ENCODE data around the gene GPC5. TPM values are rescaled to one million over a fixed set of nuclear protein-coding genes. Genes with fewer than 3 reads are reported as not detected.
A peak's percentile ranks its signal among the peaks of the same experiment; 100 is the strongest.

GPC5 gene
- polyA plus RNA-seq, 2 of the 4 experiments (the other 2 are of a cell fraction) = not detected

- Histone ChIP-seq H3K9me3 (no peaks in the 10 kb centered on the region), H3K27ac (no peak overlapping the region), H3K4me2 (peak overlapping the region; percentile 28; the same call in 1 of the 3 replicates), H3K4me1 (no peaks in the 10 kb centered on the region), H3K4me3 (peak overlapping the region; percentile 23; the same call in 1 of the 3 replicates)
- 5% methylated on average over 4 of the region's 4 CpGs for WGBS (ENCODE audit: missing lambda C conversion rate)
- ChIA-PET CTCF (no interaction called here), POLR2A (no interaction called here)
- no peak for TF ChIP-seq HOXB13 (CRISPR knock-in tag; IDR thresholded peaks at IDR 0.05; ENCODE audit: low read depth)
- TF ChIP-seq HOXA7 (CRISPR knock-in tag; IDR thresholded peaks at IDR 0.05) = no peak
- TF ChIP-seq EHF (CRISPR knock-in tag; IDR thresholded peaks at IDR 0.05) = no peak
- TF ChIP-seq TFCP2L1 (CRISPR knock-in tag; IDR thresholded peaks at IDR 0.05) = no peak
- TF ChIP-seq E2F6 (IDR thresholded peaks at IDR 0.05; ENCODE audit: borderline replicate concordance, low read depth) = no peak
- TF ChIP-seq HMGXB4 (CRISPR knock-in tag; IDR thresholded peaks at IDR 0.05; ENCODE audit: borderline replicate concordance) = no peak
- TF ChIP-seq TP53 (CRISPR knock-in tag; IDR thresholded peaks at IDR 0.05) = no peak
- TF ChIP-seq KDM1A (IDR thresholded peaks at IDR 0.05; ENCODE audit: low read depth) = no peak
- TF ChIP-seq ATOH8 (CRISPR knock-in tag; IDR thresholded peaks at IDR 0.05; ENCODE audit: low read depth) = no peak
- no peak for TF ChIP-seq FOXS1 (CRISPR knock-in tag; IDR thresholded peaks at IDR 0.05)
- no peak for TF ChIP-seq SMC3 (IDR thresholded peaks at IDR 0.05)
- TF ChIP-seq FOSB (CRISPR knock-in tag; IDR thresholded peaks at IDR 0.05) = no peak
- no peak for TF ChIP-seq NFE2L2 (conservative IDR thresholded peaks at IDR 0.05; ENCODE audit: low read length)
- DNase-seq (ENCODE audit: low read depth in 1 of 2, low spot score in 1 of 2) (no peak), ATAC-seq (no peak), FAIRE-seq (no peak)
These were observed 1407.8 kb downstream of the GPC5 start for GRCh38 chr13:92806215-92806614.

DNA sequence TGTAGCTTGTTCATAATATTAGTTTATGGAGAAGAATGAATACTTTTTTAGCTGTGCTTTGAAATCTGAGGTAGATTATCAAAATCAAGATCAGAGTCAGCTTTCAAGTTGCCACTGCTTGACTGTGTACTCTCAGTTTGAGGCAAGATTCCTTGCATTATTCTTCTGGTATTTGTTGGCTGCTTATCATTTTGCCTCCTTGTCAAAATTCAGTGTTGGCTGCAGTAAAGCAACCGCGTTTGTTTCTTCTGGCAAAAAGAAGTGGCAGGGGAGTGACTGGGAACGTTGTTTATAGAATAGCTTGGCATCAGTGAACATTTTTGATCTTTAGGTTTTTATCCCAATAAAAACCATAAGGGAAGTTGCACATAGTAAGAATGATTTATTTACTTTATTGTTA lies 1408.9 kb downstream of the GPC5 start:
- no peak overlapping the region for H3K27ac ChIP-seq
- ChIA-PET CTCF (no interaction called here), POLR2A (no interaction called here)
- no peak overlapping the region for H3K4me2 ChIP-seq
- WGBS (ENCODE audit: missing lambda C conversion rate) = 16% methylated on average over 3 of the region's 3 CpGs
- no peak for DNase-seq (ENCODE audit: low read depth in 1 of 2, low spot score in 1 of 2)
- no peak for ATAC-seq
- no peaks in the 10 kb centered on the region for H3K4me1 ChIP-seq
- FAIRE-seq = no peak
- H3K4me3 ChIP-seq = no peak overlapping the region
- no peaks in the 10 kb centered on the region for H3K9me3 ChIP-seq
- no peak for TF ChIP-seq HOXB13 (CRISPR knock-in tag; IDR thresholded peaks at IDR 0.05; ENCODE audit: low read depth)
- TF ChIP-seq POLR2AphosphoS2 (conservative IDR thresholded peaks at IDR 0.05; ENCODE audit: low read length) = no peak
- TF ChIP-seq MAX (IDR thresholded peaks at IDR 0.05) = no peak
- TF ChIP-seq MAFK (IDR thresholded peaks at IDR 0.05; ENCODE audit: partially characterized antibody) = no peak
- TF ChIP-seq HDAC2 (IDR thresholded peaks at IDR 0.05) = no peak
- no peak for TF ChIP-seq GATA3 (IDR thresholded peaks at IDR 0.05; ENCODE audit: borderline replicate concordance)
- TF ChIP-seq EHMT2 (IDR thresholded peaks at IDR 0.05; ENCODE audit: low read depth) = no peak
- no peak for TF ChIP-seq RAD21 (conservative IDR thresholded peaks at IDR 0.05 in 1 of 2, IDR thresholded peaks at IDR 0.05 in 1 of 2)
- no peak for TF ChIP-seq SMC3 (IDR thresholded peaks at IDR 0.05)
- TF ChIP-seq RNF2 (IDR thresholded peaks at IDR 0.05; ENCODE audit: borderline replicate concordance, low read depth) = no peak
- TF ChIP-seq, protein P1, sequence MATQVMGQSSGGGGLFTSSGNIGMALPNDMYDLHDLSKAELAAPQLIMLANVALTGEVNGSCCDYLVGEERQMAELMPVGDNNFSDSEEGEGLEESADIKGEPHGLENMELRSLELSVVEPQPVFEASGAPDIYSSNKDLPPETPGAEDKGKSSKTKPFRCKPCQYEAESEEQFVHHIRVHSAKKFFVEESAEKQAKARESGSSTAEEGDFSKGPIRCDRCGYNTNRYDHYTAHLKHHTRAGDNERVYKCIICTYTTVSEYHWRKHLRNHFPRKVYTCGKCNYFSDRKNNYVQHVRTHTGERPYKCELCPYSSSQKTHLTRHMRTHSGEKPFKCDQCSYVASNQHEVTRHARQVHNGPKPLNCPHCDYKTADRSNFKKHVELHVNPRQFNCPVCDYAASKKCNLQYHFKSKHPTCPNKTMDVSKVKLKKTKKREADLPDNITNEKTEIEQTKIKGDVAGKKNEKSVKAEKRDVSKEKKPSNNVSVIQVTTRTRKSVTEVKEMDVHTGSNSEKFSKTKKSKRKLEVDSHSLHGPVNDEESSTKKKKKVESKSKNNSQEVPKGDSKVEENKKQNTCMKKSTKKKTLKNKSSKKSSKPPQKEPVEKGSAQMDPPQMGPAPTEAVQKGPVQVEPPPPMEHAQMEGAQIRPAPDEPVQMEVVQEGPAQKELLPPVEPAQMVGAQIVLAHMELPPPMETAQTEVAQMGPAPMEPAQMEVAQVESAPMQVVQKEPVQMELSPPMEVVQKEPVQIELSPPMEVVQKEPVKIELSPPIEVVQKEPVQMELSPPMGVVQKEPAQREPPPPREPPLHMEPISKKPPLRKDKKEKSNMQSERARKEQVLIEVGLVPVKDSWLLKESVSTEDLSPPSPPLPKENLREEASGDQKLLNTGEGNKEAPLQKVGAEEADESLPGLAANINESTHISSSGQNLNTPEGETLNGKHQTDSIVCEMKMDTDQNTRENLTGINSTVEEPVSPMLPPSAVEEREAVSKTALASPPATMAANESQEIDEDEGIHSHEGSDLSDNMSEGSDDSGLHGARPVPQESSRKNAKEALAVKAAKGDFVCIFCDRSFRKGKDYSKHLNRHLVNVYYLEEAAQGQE (IDR thresholded peaks at IDR 0.05) = no peak
- no peak for TF ChIP-seq CTCF (IDR thresholded peaks at IDR 0.05)
- TF ChIP-seq E2F6 (IDR thresholded peaks at IDR 0.05; ENCODE audit: borderline replicate concordance, low read depth) = no peak
- no peak for TF ChIP-seq MAZ (IDR thresholded peaks at IDR 0.05; ENCODE audit: borderline replicate concordance, low read depth, low read length)
- TF ChIP-seq JUN (IDR thresholded peaks at IDR 0.05) = no peak
- TF ChIP-seq HEYL (CRISPR knock-in tag; IDR thresholded peaks at IDR 0.05) = no peak
- no peak for TF ChIP-seq CHD4 (IDR thresholded peaks at IDR 0.05; ENCODE audit: borderline replicate concordance)
- no peak for TF ChIP-seq FOSL2 (IDR thresholded peaks at IDR 0.05)
- TF ChIP-seq FOSL2 (CRISPR knock-in tag; IDR thresholded peaks at IDR 0.05) = no peak

Measured in A549 (cell line).